Spleen (tissue), 7 donors: ENCODE data around the gene PTEN.

ENCODE experiments used
- POLR2A ChIP-seq, 3 donors: fragments of 450-650 bp; IDR thresholded peaks; one replicate each; pipeline ENCODE4 v1.5.1; 2017; ENCODE audit warnings: antibody characterized with exemption in 3 of 3, mild to moderate bottlenecking in 1 of 3
- POLR2AphosphoS5 ChIP-seq, 3 donors: sonication (generic); formaldehyde crosslinking; IDR thresholded peaks; one replicate each; pipeline ENCODE4 v1.5.1; 2017; ENCODE audit warnings: antibody characterized with exemption in 3 of 3
- TF ChIP-seq, protein P1 (sequence below), 11 experiments: fragments of 200-600 bp in 7 of 11; fragments of 450-650 bp in 4 of 11; sonication (generic) in 4 of 11; IDR thresholded peaks in 8 of 11; conservative IDR thresholded peaks in 3 of 11; 1 replicate in 7 of 11; 2 replicates in 4 of 11; pipeline versions ENCODE4 v1.4.0 to v1.8.0; 2016 to 2021; ENCODE audit warnings: antibody characterized with exemption in 11 of 11, inconsistent platforms in 4 of 11, mild to moderate bottlenecking in 1 of 11
- donor health status: DM: no; HTN: no; CAD: no; lungs with moderate emphysema.
- donor health status: DM: no; HTN: no; CAD: no.
- donor health status: DM: no; HTN: no; CAD: no.

DNA sequence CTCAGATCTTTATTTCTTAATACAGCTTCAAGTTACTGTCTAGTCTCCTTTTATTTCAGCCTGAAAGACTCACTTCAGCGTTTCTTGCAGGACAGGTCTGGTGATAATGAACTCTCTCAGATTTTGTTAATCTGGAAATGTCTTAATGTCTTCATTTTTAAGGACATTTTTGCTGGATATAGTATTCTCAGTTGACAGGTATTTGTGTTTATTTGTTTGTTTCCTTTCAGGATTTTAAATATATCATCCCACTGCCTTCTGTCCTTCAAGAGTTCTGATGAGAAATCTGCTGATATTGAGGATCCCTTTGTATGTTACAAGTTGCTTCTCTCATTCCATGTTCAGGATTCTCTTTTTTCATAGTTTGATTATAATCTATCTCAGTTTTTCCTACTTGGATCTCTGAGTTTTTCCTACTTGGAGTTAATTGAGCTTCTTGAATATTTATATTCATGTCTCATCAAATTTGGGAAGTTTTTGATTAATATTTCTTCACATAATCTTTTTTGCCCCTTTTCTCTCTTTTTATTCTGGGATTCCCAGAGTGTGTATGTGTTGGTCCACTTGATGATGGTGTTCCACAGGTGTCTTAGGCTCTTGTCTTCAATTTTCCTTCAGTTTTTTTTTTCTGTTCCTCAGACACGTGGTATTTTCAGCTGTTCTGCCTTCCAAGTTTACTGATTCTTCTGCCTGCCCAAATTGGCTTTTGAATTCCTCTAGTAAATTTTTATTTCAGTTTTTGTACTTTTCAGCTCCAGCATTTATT lies 49.9 kb downstream of the PTEN start:
- TF ChIP-seq, protein P1, sequence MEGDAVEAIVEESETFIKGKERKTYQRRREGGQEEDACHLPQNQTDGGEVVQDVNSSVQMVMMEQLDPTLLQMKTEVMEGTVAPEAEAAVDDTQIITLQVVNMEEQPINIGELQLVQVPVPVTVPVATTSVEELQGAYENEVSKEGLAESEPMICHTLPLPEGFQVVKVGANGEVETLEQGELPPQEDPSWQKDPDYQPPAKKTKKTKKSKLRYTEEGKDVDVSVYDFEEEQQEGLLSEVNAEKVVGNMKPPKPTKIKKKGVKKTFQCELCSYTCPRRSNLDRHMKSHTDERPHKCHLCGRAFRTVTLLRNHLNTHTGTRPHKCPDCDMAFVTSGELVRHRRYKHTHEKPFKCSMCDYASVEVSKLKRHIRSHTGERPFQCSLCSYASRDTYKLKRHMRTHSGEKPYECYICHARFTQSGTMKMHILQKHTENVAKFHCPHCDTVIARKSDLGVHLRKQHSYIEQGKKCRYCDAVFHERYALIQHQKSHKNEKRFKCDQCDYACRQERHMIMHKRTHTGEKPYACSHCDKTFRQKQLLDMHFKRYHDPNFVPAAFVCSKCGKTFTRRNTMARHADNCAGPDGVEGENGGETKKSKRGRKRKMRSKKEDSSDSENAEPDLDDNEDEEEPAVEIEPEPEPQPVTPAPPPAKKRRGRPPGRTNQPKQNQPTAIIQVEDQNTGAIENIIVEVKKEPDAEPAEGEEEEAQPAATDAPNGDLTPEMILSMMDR (IDR thresholded peaks at IDR 0.05 in 8 of 11, conservative IDR thresholded peaks at IDR 0.05 in 3 of 11), result no peak
- TF ChIP-seq POLR2A (IDR thresholded peaks at IDR 0.05), result no peak
- no peak for TF ChIP-seq POLR2AphosphoS5 (IDR thresholded peaks at IDR 0.05)
